ENCODE measurements around the gene VDR.
A peak's percentile ranks its signal among the peaks of the same experiment; 100 is the strongest.

Gene VDR

DNA sequence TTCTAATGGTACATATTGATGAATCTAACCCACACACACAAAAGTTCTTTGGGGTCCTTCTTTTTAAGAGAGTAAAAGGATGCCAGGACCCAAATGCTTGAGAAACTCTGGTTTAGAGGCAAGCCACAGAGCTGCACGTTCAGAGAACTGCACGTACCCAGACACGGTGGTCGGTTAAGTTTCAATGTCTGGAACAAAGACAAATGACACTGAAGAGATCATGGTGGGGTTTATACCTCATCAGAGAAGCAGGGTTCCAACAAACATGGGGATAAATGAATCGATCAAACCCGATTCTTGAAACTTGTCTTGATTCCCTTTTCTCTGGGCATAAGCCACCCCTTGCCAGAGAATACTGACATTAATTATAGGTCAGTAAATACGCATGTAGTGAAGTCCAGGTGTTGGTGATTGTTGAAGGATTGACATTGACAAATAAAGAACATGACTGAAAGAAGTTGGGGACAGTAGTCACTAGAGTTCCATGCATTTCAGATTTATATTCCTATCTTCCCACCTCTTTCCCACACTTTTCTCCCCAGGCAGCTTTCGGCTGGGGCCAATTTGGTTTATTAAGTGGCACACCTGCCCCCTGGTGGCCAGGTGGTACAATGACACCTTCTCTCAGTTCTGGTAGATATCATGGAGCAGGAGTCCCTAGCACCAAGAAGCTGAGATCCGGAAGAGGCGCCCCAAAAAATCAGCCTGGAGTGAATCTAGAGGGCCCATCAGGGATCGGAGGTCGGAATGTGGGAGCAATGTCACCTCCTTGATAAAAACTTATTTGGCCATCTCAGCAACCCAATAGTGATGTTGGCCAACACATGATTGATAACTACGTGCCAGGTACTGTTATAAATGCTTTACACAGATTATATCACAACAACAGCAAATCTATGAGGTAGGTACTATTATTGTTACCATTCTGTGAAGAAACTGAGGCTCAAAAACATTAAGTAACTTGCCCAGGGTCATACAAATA, 67.3 kb downstream of the VDR start:
- Histone ChIP-seq H4K91ac (ENCODE audit: low read length) (no peak overlapping the region), H3K14ac (ENCODE audit: low read length in 2 of 2) (no peak overlapping the region), H3K9ac (ENCODE audit: low read length) (no peak overlapping the region), H3K79me1 (replicated peaks; ENCODE audit: low read length, poor library complexity, severe bottlenecking) (no peaks in the 10 kb centered on the region), H3K27ac (ENCODE audit: low read length, poor library complexity, severe bottlenecking) (no peak overlapping the region), H3K36me3 (ENCODE audit: control insufficient read depth in 1 of 2, insufficient read depth in 2 of 2, low read depth in 1 of 2, low read length in 2 of 2) (no peaks in the 10 kb centered on the region), H3K4me2 (ENCODE audit: low read length, poor library complexity, severe bottlenecking) (no peak overlapping the region), H3K23ac (ENCODE audit: low read length in 2 of 2) (no peak overlapping the region), H2AFZ (ENCODE audit: low read depth, low read length) (no peak overlapping the region), H2BK120ac (ENCODE audit: low read depth, low read length) (no peak overlapping the region), H3K4me3 (ENCODE audit: insufficient read depth in 1 of 2, low read depth in 1 of 2, low read length in 2 of 2) (no peak overlapping the region), H2BK12ac (ENCODE audit: low read length in 2 of 2) (no peak overlapping the region), H3K4me1 (ENCODE audit: control insufficient read depth, insufficient read depth, low read depth, low read length) (peaks cover 7% of the 10 kb centered on the region), H3K27me3 (ENCODE audit: control insufficient read depth in 1 of 2, insufficient read depth in 1 of 2, low read length in 2 of 2) (peaks cover 0 to 3% of the 10 kb centered on the region in 2 experiments), H2AK5ac (ENCODE audit: low read length, severe bottlenecking) (no peak overlapping the region), H3K18ac (ENCODE audit: low read depth in 1 of 2, low read length in 2 of 2) (no peak overlapping the region), H3K4ac (ENCODE audit: low read depth in 1 of 2, low read length in 2 of 2) (no peak overlapping the region), H2BK5ac (ENCODE audit: low read depth, low read length, poor library complexity, severe bottlenecking) (no peak overlapping the region), H2BK15ac (ENCODE audit: low read depth, poor library complexity, severe bottlenecking) (no peak overlapping the region), H3K9me3 (ENCODE audit: control insufficient read depth, low read length) (no peaks in the 10 kb centered on the region), H4K8ac (ENCODE audit: low read length) (no peak overlapping the region)
- peak; percentile 70 for DNase-seq
- WGBS: 59% methylated on average over 11 of the region's 13 CpGs

DNA sequence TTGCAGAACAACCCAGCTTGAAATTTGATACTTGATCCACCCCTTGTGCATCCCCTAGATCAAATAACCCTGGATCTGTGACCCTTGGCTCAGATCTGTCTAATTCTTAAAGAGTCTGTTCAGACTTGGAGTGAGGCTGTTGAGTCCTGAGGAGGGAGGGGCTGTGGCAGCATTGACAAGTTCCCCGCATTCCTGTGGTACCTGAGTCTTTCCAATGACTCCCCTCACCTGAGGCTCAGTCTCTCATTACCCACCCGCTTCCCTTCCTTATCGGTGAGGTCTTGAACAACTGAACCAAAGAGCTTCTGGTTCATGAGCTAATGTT, 69.0 kb downstream of the VDR start:
- Histone ChIP-seq H3K9ac (ENCODE audit: low read length) (no peak overlapping the region), H3K4me2 (ENCODE audit: low read length, poor library complexity, severe bottlenecking) (no peak overlapping the region), H2AK5ac (ENCODE audit: low read length, severe bottlenecking) (no peak overlapping the region), H2BK120ac (ENCODE audit: low read depth, low read length) (no peak overlapping the region), H3K23ac (ENCODE audit: low read length in 2 of 2) (no peak overlapping the region), H3K79me1 (replicated peaks; ENCODE audit: low read length, poor library complexity, severe bottlenecking) (no peaks in the 10 kb centered on the region), H3K14ac (ENCODE audit: low read length in 2 of 2) (no peak overlapping the region), H2BK12ac (ENCODE audit: low read length in 2 of 2) (no peak overlapping the region), H3K27me3 (ENCODE audit: control insufficient read depth in 1 of 2, insufficient read depth in 1 of 2, low read length in 2 of 2) (peaks cover 0 to 3% of the 10 kb centered on the region in 2 experiments), H3K4me1 (ENCODE audit: control insufficient read depth, insufficient read depth, low read depth, low read length) (peaks cover 6% of the 10 kb centered on the region), H2BK15ac (ENCODE audit: low read depth, poor library complexity, severe bottlenecking) (no peak overlapping the region), H3K4ac (ENCODE audit: low read depth in 1 of 2, low read length in 2 of 2) (no peak overlapping the region), H4K91ac (ENCODE audit: low read length) (no peak overlapping the region), H2AFZ (ENCODE audit: low read depth, low read length) (no peak overlapping the region), H3K36me3 (ENCODE audit: control insufficient read depth in 1 of 2, insufficient read depth in 2 of 2, low read depth in 1 of 2, low read length in 2 of 2) (no peaks in the 10 kb centered on the region), H3K18ac (ENCODE audit: low read depth in 1 of 2, low read length in 2 of 2) (no peak overlapping the region), H3K4me3 (ENCODE audit: insufficient read depth in 1 of 2, low read depth in 1 of 2, low read length in 2 of 2) (no peak overlapping the region), H4K8ac (ENCODE audit: low read length) (no peak overlapping the region), H2BK5ac (ENCODE audit: low read depth, low read length, poor library complexity, severe bottlenecking) (no peak overlapping the region), H3K27ac (ENCODE audit: low read length, poor library complexity, severe bottlenecking) (no peak overlapping the region), H3K9me3 (ENCODE audit: control insufficient read depth, low read length) (no peaks in the 10 kb centered on the region)
- 96% methylated on average over 3 of the region's 3 CpGs for WGBS
- no peak for DNase-seq

DNA sequence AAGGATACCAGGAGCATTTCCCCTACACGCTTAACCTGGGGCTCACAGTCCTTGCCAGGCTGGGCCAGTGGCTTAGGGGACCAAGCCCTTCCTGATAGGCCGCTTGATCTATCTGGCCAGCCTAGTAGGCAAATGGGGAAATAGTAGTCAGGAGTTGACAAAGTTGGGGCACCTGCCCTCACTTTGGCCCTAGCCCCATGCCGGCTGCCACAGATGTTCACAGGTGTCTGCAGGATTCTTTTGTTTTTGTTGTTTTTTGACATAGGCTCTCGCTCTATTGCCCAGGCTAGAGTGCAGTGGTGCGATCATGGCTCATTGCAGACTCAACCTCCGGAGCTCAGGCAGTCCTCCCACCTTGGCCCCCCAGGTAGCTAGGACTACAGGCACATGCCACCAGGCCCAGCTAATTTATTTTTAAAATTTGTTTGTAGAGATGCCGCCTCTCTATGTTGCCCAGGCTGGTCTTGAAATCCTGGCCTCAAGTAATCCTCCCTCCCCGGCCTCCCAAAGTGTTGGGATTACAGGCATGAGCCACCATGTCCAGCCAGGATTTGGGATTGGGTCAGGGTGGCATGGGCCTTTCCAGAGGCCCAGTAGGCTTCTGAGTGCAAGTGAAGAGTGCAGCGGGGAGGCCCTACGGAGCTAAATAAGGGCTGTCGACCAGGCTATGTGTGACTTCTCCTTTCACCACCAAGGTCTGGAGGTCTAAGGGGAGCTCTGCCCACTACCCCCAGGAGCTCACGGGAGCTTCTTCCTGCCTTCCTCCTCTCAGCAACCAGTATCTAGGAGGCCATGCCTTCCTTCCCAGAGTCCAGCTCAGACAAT, 69.6 kb downstream of the VDR start:
- H3K23ac ChIP-seq (ENCODE audit: low read length in 2 of 2): no peak overlapping the region
- no peak overlapping the region for H2BK12ac ChIP-seq (ENCODE audit: low read length in 2 of 2)
- no peak for DNase-seq
- H3K4me3 ChIP-seq (ENCODE audit: insufficient read depth in 1 of 2, low read depth in 1 of 2, low read length in 2 of 2): no peak overlapping the region
- 95% methylated on average over 12 of the region's 12 CpGs for WGBS
- H3K4me1 ChIP-seq (ENCODE audit: control insufficient read depth, insufficient read depth, low read depth, low read length): peaks cover 6% of the 10 kb centered on the region
- H3K79me1 ChIP-seq (replicated peaks; ENCODE audit: low read length, poor library complexity, severe bottlenecking): no peaks in the 10 kb centered on the region
- H2AK5ac ChIP-seq (ENCODE audit: low read length, severe bottlenecking): no peak overlapping the region
- H2AFZ ChIP-seq (ENCODE audit: low read depth, low read length): no peak overlapping the region
- H3K36me3 ChIP-seq (ENCODE audit: control insufficient read depth in 1 of 2, insufficient read depth in 2 of 2, low read depth in 1 of 2, low read length in 2 of 2): no peaks in the 10 kb centered on the region
- H3K27me3 ChIP-seq (ENCODE audit: control insufficient read depth in 1 of 2, insufficient read depth in 1 of 2, low read length in 2 of 2): peaks cover 0 to 3% of the 10 kb centered on the region in 2 experiments
- no peak overlapping the region for H2BK120ac ChIP-seq (ENCODE audit: low read depth, low read length)
- no peak overlapping the region for H3K9ac ChIP-seq (ENCODE audit: low read length)
- peak overlapping the region; percentile 21 for H2BK15ac ChIP-seq (ENCODE audit: low read depth, poor library complexity, severe bottlenecking)
- H4K91ac ChIP-seq (ENCODE audit: low read length): no peak overlapping the region
- H3K27ac ChIP-seq (ENCODE audit: low read length, poor library complexity, severe bottlenecking): no peak overlapping the region
- no peak overlapping the region for H2BK5ac ChIP-seq (ENCODE audit: low read depth, low read length, poor library complexity, severe bottlenecking)
- no peaks in the 10 kb centered on the region for H3K9me3 ChIP-seq (ENCODE audit: control insufficient read depth, low read length)
- H3K18ac ChIP-seq (ENCODE audit: low read depth in 1 of 2, low read length in 2 of 2): no peak overlapping the region
- H4K8ac ChIP-seq (ENCODE audit: low read length): peak overlapping the region; percentile 39
- H3K14ac ChIP-seq (ENCODE audit: low read length in 2 of 2): no peak overlapping the region
- H3K4me2 ChIP-seq (ENCODE audit: low read length, poor library complexity, severe bottlenecking): no peak overlapping the region
- H3K4ac ChIP-seq (ENCODE audit: low read depth in 1 of 2, low read length in 2 of 2): no peak overlapping the region
